ENCODE data around the gene DPEP2.

DNA sequence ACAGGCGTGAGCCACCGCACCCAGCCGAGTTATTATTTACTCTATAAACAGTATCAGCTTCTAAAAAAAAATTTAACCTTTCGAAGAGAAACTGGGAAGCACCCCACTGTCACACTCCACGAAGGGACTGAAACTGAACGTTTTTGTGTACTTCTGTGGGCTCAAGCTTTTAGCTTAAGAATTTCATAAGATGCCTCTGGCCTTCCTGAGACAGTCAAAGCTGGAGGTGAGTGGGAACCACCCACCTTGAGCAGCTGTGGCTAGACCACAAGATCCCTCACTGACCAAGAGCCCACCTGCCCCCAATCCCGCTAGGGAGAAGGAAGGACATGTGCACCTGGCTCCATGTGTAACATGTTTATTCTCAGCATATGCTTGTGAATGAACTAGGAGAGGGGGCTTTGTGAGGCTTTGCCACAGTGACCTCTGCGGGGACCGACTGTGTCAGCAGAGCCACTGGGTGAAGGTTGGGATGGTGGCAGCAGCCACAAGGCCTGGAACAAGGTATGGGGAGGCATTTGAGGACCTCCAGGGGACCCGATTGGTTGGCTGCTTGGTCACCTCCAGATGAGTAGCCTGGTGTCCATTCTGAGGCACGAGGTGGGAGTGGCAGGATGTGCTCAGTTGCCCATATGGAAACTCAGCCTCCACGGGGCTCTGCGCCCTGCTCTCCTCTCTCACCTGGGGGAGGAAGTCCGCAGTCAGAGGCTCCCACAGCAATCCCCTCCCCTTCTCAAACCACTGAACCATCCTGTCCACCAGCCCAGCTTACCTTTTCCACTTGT, 23.8 kb downstream of the DPEP2 start:
- TF ChIP-seq, protein P1, sequence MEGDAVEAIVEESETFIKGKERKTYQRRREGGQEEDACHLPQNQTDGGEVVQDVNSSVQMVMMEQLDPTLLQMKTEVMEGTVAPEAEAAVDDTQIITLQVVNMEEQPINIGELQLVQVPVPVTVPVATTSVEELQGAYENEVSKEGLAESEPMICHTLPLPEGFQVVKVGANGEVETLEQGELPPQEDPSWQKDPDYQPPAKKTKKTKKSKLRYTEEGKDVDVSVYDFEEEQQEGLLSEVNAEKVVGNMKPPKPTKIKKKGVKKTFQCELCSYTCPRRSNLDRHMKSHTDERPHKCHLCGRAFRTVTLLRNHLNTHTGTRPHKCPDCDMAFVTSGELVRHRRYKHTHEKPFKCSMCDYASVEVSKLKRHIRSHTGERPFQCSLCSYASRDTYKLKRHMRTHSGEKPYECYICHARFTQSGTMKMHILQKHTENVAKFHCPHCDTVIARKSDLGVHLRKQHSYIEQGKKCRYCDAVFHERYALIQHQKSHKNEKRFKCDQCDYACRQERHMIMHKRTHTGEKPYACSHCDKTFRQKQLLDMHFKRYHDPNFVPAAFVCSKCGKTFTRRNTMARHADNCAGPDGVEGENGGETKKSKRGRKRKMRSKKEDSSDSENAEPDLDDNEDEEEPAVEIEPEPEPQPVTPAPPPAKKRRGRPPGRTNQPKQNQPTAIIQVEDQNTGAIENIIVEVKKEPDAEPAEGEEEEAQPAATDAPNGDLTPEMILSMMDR (IDR thresholded peaks at IDR 0.05), result no peak
- no peak for TF ChIP-seq EZH2phosphoT487 (IDR thresholded peaks at IDR 0.05)

All from neural progenitor cell (in vitro differentiated cells).